Renal cortical epithelial cell (primary cell): ENCODE measurements around the gene AHSA1. TPM values are rescaled to one million over a fixed set of nuclear protein-coding genes. Genes with fewer than 3 reads are reported as not detected.

Source experiments
- DNase-seq: peaks from one replicate; pipeline ENCODE4 v3.0.0-alpha.2; 2011; ENCODE audit warnings: low read depth
- total RNA-seq: library from RNA; depleted of rRNA; stranded (reverse); fragments of >200 nt; gene quantifications from 2 replicates; pipeline ENCODE4 v1.2.3, GENCODE V29; 2014

AHSA1 gene
- total RNA-seq, 1 donor from 2014 or later, result 179 TPM

DNA sequence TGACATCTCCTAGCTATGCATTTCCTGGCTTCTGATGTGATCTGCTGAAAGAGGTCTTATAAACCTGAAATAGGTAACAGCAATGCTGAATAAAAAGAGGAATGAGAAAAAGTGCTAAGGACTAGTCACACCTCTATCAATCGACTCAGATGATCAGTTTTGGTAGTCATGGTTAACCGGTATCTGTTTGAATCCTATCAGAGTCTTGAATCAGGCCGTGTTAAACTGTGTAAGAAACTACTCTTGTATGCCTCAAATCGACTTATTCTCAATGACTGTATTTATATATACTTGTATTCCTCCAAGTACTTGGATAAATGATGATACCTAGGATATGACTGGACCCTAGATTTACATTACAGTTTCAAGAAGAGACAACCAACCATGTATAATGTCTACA is 51.5 kb downstream of the AHSA1 start:
- no peak for DNase-seq

DNA sequence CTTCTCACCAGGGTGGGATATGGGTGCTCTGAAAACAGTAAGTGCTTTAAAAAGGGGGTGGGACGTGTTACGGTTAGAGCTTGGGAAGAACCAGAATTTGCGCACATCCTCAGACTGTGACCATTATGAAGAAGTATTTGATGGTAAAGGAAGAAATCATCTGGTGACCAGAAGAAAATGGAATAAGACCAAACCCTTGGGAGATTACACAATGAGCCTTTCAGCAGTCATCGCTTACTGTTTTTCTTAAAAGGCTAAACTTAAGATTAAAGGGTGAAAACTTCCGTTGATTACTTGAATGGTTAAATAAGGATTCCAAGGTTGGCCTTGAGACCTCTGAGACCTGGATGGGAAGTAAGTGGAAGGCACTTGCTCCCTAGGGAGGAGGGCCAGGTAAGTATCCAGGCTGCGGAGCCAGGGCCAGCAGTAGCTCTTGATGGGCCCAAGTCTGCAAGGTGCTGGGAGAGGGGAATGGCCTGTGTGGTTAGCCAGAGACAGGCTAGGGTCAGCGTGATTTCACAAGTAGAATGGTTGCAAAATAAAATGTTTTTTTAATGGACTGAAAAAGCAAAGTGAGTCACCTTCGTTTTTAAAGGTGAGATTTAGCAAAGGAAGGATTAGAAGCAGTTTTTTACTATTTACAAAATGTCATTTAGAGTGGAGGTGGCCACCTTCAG is 53.7 kb downstream of the AHSA1 start:
- DNase-seq, result peak; percentile 65

DNA sequence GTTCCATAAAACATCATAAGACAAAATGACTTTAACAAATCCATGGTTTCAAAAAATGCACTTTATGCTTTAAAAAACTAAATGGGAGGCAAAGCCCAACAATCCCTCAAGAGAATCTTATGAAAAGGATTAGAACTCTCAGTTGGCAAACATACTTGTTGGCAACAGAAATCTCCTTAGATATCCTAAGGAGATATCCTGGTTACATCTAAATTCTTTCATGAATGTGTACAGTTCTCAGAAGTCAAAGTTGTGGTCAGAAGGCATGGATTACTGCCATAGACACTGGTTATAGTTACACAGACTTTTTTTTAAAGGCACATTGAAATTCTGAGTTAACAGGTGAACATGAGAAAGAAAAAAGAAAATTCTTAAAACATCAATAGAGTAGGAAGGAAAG is 58.2 kb downstream of the AHSA1 start:
- DNase-seq, result no peak

Other genes starting within 250 kb of the AHSA1 start
- gene NGB, start 186.9 kb upstream of the AHSA1 start, total RNA-seq, result 0.35 TPM in 1 of 2 replicates, not detected in the other
- gene POMT2, start 137.2 kb upstream of the AHSA1 start, total RNA-seq, result 12.2 and 26.4 TPM in 2 replicates
- gene GSTZ1, start 137.1 kb upstream of the AHSA1 start, total RNA-seq, result 16.1 and 61.6 TPM in 2 replicates
- gene TMED8, start 81.0 kb upstream of the AHSA1 start, total RNA-seq, result 13.9 and 22.1 TPM in 2 replicates
- 2.3 and 12.9 TPM in 2 replicates for gene SAMD15, start 80.7 kb upstream of the AHSA1 start, total RNA-seq
- 0.50 TPM in 1 of 2 replicates, not detected in the other for gene NOXRED1, start 34.6 kb upstream of the AHSA1 start, total RNA-seq
- 20.7 and 26.8 TPM in 2 replicates for gene VIPAS39, start 492 bp upstream of the AHSA1 start, total RNA-seq
- gene ISM2, start 40.7 kb downstream of the AHSA1 start, total RNA-seq, result 1.3 and 1.7 TPM in 2 replicates
- gene SPTLC2, start 158.5 kb downstream of the AHSA1 start, total RNA-seq, result 67.6 and 149 TPM in 2 replicates
- gene ALKBH1, start 249.9 kb downstream of the AHSA1 start, total RNA-seq, result 9.0 and 10.0 TPM in 2 replicates